HepG2 (cell line): ENCODE results near the gene GLYR1. TPM values are rescaled to one million over a fixed set of nuclear protein-coding genes. Genes with fewer than 3 reads are reported as not detected.

ENCODE experiments used
- CBX1 ChIP-seq: IDR thresholded peaks from one replicate; pipeline ENCODE4 v1.6.1; 2016; ENCODE audit warnings: antibody characterized with exemption, low read depth
- DMTF1 ChIP-seq: sonication (generic); formaldehyde crosslinking; IDR thresholded peaks from 2 replicates; pipeline ENCODE4 v1.4.0; 2020; ENCODE audit warnings: mild to moderate bottlenecking, missing genetic modification reagents
- ELF3 ChIP-seq: IDR thresholded peaks from 2 replicates; pipeline ENCODE4 v1.6.1; 2016; ENCODE audit warnings: missing genetic modification reagents, missing compliant biosample characterization
- HNRNPL ChIP-seq: fragments of 200-400 bp; formaldehyde crosslinking; IDR thresholded peaks from 2 replicates; pipeline ENCODE4 v1.6.1; 2017; ENCODE audit warnings: mild to moderate bottlenecking, low read depth, low read length
- MLX ChIP-seq: IDR thresholded peaks from 2 replicates; pipeline ENCODE4 v1.6.1; 2016
- NFIB ChIP-seq: sonication (generic); formaldehyde crosslinking; IDR thresholded peaks from 2 replicates; pipeline ENCODE4 v1.9.0; 2021; ENCODE audit warnings: missing genetic modification reagents, mild to moderate bottlenecking, borderline replicate concordance
- NONO ChIP-seq, 2 experiments: fragments of 450-650 bp in 1 of 2; sonication (generic) in 1 of 2; formaldehyde crosslinking in 1 of 2; IDR thresholded peaks in 1 of 2; conservative IDR thresholded peaks in 1 of 2; 2 replicates each; pipeline versions ENCODE4 v1.6.1 to v1.8.0; 2017 to 2022; ENCODE audit warnings: mild to moderate bottlenecking in 1 of 2, missing genetic modification reagents in 1 of 2, moderate library complexity in 1 of 2
- PHF8 ChIP-seq: sonication (generic); formaldehyde crosslinking; IDR thresholded peaks from 2 replicates; pipeline ENCODE4 v1.5.0; 2020; ENCODE audit warnings: missing genetic modification reagents
- PRPF4 ChIP-seq: fragments of 200-400 bp; formaldehyde crosslinking; IDR thresholded peaks from 2 replicates; pipeline ENCODE4 v1.6.1; 2016; ENCODE audit warnings: low read length, low read depth; ENCODE audit not compliant: poor library complexity, severe bottlenecking
- RBAK ChIP-seq: sonication (generic); formaldehyde crosslinking; IDR thresholded peaks from 2 replicates; pipeline ENCODE4 v1.5.1; 2020; ENCODE audit warnings: mild to moderate bottlenecking, missing genetic modification reagents
- RELA ChIP-seq: sonication (generic); formaldehyde crosslinking; IDR thresholded peaks from 2 replicates; pipeline ENCODE4 v1.4.0; 2020; ENCODE audit warnings: missing genetic modification reagents
- ZEB1 ChIP-seq: IDR thresholded peaks from 2 replicates; pipeline ENCODE4 v1.6.1; 2012; ENCODE audit warnings: mild to moderate bottlenecking, low read depth, inconsistent platforms; ENCODE audit not compliant: insufficient replicate concordance
- ZMYM4 ChIP-seq: sonication (generic); formaldehyde crosslinking; IDR thresholded peaks from 2 replicates; pipeline ENCODE4 v1.8.1; 2023; ENCODE audit warnings: mild to moderate bottlenecking, missing genetic modification reagents
- ZNF225 ChIP-seq: sonication (generic); formaldehyde crosslinking; IDR thresholded peaks from 2 replicates; pipeline ENCODE4 v1.4.0; 2020; ENCODE audit warnings: mild to moderate bottlenecking, missing genetic modification reagents
- ZNF329 ChIP-seq: sonication (generic); formaldehyde crosslinking; IDR thresholded peaks from 2 replicates; pipeline ENCODE4 v1.9.0; 2021; ENCODE audit warnings: low read depth, mild to moderate bottlenecking, missing genetic modification reagents
- ZNF468 ChIP-seq: sonication (generic); formaldehyde crosslinking; IDR thresholded peaks from 2 replicates; pipeline ENCODE4 v1.8.0; 2022; ENCODE audit warnings: mild to moderate bottlenecking, moderate library complexity, missing genetic modification reagents
- ZNF530 ChIP-seq: sonication (generic); formaldehyde crosslinking; IDR thresholded peaks from 2 replicates; pipeline ENCODE4 v1.5.0; 2020; ENCODE audit warnings: low read depth, mild to moderate bottlenecking, missing genetic modification reagents
- ZNF546 ChIP-seq: sonication (generic); formaldehyde crosslinking; conservative IDR thresholded peaks from 2 replicates; pipeline ENCODE4 v1.8.1; 2023; ENCODE audit warnings: mild to moderate bottlenecking, missing genetic modification reagents
- polyA plus RNA-seq, 8 experiments: library from polyadenylated mRNA; depleted of rRNA in 3 of 8; stranded (reverse) in 7 of 8; unstranded in 1 of 8; fragments of >200 nt; fragmentation: Illumina TruSeq in 4 of 8; extraction: Trizol in 4 of 8; gene quantifications; 2 replicates each; pipeline versions ENCODE4 v1.2.1 to v1.2.3, GENCODE V29; 2011 to 2016; ENCODE audit warnings: low read depth in 4 of 8, missing spikeins in 1 of 8, mixed read lengths in 1 of 8; ENCODE audit not compliant: insufficient read depth in 1 of 8
- total RNA-seq, 5 experiments: library from RNA; depleted of rRNA; stranded (reverse); fragments of >200 nt; fragmentation: Illumina TruSeq; extraction: Trizol; gene quantifications; 2 replicates each; pipeline ENCODE4 v1.2.3, GENCODE V29; 2016; ENCODE audit warnings: low read depth in 1 of 5
- TF ChIP-seq, protein P1 (sequence below): IDR thresholded peaks from 2 replicates; pipeline ENCODE4 v1.6.1; 2018; ENCODE audit warnings: missing genetic modification reagents, mild to moderate bottlenecking, missing compliant biosample characterization
- TF ChIP-seq, protein P2 (sequence below): sonication (generic); formaldehyde crosslinking; IDR thresholded peaks from 2 replicates; pipeline ENCODE4 v1.5.1; 2020; ENCODE audit warnings: mild to moderate bottlenecking, missing genetic modification reagents, borderline replicate concordance

The GLYR1 gene
- total and polyA plus RNA-seq, 2 of the 13 experiments (the other 11 are each of a cell fraction or from before 2014, with no cell fraction given): 28.3 to 48.7 TPM

DNA sequence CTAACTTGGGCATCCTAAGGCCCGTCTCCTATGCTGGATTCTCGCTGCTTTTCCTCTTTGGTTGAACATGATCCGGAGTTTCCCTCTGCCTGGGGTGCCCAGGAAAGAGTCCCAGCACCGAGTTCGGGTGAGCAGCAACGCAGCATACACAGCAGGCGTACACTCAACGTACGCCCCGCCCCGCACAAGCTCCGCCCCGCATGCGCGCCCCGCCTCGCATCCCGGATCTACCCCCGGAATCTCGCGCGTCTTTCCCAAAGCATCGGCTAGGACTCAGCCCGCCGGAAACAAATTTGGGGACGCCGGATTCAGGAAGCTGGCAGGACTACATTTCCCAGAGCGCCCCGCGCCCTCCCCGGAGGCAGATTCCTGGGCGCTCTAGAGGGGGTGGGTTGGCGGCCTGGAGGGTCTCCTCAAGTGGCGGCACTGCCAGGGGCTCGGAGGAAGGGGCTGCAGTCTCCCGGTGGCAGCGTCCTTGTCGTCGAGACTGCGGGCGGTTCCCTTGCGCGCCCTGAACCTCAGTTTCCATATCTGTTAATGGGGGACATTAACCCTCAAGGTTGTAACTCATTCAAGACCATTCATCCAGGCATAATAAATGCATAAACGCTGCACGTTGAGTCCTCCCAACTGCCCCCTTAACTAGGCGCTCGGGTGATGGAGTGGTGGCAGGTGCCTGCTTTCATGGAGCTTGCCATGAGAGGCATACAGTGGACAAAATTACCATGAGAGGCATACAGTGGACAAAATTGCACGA, 78.4 kb downstream of the GLYR1 start (continued):
- TF ChIP-seq DMTF1 (CRISPR knock-in tag) (no peak), ZNF530 (CRISPR knock-in tag) (no peak), HNRNPL (no peak), RBAK (CRISPR knock-in tag) (no peak), RELA (CRISPR knock-in tag) (0 out of 2 replicates have a peak, but pooled peaks have one; percentile 26), NONO (IDR thresholded peaks at IDR 0.05) (no peak), NONO (CRISPR knock-in tag; conservative IDR thresholded peaks at IDR 0.05) (peak; percentile 77; the same call in 1 of the 2 replicates), PRPF4 (no peak), MLX (CRISPR knock-in tag) (peak; percentile 71), ZNF329 (no peak), CBX1 (no peak), ZMYM4 (CRISPR knock-in tag) (peak; percentile 40; the same call in 1 of the 2 replicates), ZNF546 (CRISPR knock-in tag) (no peak), ZNF468 (CRISPR knock-in tag) (no peak), NFIB (CRISPR knock-in tag) (no peak), PHF8 (CRISPR knock-in tag) (peak; percentile 72), ELF3 (CRISPR knock-in tag) (peak; percentile 75), ZEB1 (no peak), ZNF225 (CRISPR knock-in tag) (no peak)
- TF ChIP-seq, protein P1, sequence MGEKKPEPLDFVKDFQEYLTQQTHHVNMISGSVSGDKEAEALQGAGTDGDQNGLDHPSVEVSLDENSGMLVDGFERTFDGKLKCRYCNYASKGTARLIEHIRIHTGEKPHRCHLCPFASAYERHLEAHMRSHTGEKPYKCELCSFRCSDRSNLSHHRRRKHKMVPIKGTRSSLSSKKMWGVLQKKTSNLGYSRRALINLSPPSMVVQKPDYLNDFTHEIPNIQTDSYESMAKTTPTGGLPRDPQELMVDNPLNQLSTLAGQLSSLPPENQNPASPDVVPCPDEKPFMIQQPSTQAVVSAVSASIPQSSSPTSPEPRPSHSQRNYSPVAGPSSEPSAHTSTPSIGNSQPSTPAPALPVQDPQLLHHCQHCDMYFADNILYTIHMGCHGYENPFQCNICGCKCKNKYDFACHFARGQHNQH (CRISPR knock-in tag): peak; percentile 84
- TF ChIP-seq, protein P2, sequence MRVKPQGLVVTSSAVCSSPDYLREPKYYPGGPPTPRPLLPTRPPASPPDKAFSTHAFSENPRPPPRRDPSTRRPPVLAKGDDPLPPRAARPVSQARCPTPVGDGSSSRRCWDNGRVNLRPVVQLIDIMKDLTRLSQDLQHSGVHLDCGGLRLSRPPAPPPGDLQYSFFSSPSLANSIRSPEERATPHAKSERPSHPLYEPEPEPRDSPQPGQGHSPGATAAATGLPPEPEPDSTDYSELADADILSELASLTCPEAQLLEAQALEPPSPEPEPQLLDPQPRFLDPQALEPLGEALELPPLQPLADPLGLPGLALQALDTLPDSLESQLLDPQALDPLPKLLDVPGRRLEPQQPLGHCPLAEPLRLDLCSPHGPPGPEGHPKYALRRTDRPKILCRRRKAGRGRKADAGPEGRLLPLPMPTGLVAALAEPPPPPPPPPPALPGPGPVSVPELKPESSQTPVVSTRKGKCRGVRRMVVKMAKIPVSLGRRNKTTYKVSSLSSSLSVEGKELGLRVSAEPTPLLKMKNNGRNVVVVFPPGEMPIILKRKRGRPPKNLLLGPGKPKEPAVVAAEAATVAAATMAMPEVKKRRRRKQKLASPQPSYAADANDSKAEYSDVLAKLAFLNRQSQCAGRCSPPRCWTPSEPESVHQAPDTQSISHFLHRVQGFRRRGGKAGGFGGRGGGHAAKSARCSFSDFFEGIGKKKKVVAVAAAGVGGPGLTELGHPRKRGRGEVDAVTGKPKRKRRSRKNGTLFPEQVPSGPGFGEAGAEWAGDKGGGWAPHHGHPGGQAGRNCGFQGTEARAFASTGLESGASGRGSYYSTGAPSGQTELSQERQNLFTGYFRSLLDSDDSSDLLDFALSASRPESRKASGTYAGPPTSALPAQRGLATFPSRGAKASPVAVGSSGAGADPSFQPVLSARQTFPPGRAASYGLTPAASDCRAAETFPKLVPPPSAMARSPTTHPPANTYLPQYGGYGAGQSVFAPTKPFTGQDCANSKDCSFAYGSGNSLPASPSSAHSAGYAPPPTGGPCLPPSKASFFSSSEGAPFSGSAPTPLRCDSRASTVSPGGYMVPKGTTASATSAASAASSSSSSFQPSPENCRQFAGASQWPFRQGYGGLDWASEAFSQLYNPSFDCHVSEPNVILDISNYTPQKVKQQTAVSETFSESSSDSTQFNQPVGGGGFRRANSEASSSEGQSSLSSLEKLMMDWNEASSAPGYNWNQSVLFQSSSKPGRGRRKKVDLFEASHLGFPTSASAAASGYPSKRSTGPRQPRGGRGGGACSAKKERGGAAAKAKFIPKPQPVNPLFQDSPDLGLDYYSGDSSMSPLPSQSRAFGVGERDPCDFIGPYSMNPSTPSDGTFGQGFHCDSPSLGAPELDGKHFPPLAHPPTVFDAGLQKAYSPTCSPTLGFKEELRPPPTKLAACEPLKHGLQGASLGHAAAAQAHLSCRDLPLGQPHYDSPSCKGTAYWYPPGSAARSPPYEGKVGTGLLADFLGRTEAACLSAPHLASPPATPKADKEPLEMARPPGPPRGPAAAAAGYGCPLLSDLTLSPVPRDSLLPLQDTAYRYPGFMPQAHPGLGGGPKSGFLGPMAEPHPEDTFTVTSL (CRISPR knock-in tag): no peak
